HG03469 (cell line): Measurements from ENCODE around the gene SPECC1.
"Not testable (repeated sequence)": the region's sequence is repeated elsewhere in the genome, so short reads cannot be mapped to it uniquely, and the experiment has no call there.

Experiments used
- ATAC-seq: cut with Tn5 transposase; IDR thresholded peaks from one replicate; pipeline ENCODE4 v1.9.1; 2021; ENCODE audit warnings: mild to moderate bottlenecking, moderate library complexity, moderate number of reproducible peaks; ENCODE audit not compliant: unreplicated experiment

Gene SPECC1

GRCh38 chr17:20226814-20227482 is 217.8 kb downstream of the SPECC1 start:
- ATAC-seq = no peak

GRCh38 chr17:20227720-20228370 is 218.7 kb downstream of the SPECC1 start:
- not testable (repeated sequence) for ATAC-seq

- no peak for ATAC-seq
These were observed 219.3 kb downstream of the SPECC1 start for GRCh38 chr17:20228410-20228809.

GRCh38 chr17:20228860-20229259 is 219.7 kb downstream of the SPECC1 start:
- no peak for ATAC-seq

GRCh38 chr17:20230924-20231323 is 221.8 kb downstream of the SPECC1 start:
- ATAC-seq = no peak

GRCh38 chr17:20232611-20233010 is 223.5 kb downstream of the SPECC1 start:
- ATAC-seq = no peak

- ATAC-seq = no peak
These were observed 225.1 kb downstream of the SPECC1 start for GRCh38 chr17:20234276-20234675.

- ATAC-seq = no peak
These were observed 226.6 kb downstream of the SPECC1 start for GRCh38 chr17:20235747-20236146.

GRCh38 chr17:20236578-20237227 is 227.5 kb downstream of the SPECC1 start:
- ATAC-seq = no peak

GRCh38 chr17:20239776-20240175 is 230.6 kb downstream of the SPECC1 start:
- not testable (repeated sequence) for ATAC-seq

GRCh38 chr17:20241855-20242254 is 232.7 kb downstream of the SPECC1 start:
- ATAC-seq = no peak

- no peak for ATAC-seq
These were observed 233.1 kb downstream of the SPECC1 start for GRCh38 chr17:20242271-20242670.

- ATAC-seq = no peak
These were observed 234.4 kb downstream of the SPECC1 start for GRCh38 chr17:20243524-20243923.

- no peak for ATAC-seq
These were observed 235.5 kb downstream of the SPECC1 start for GRCh38 chr17:20244671-20245070.

- ATAC-seq = no peak
These were observed 237.5 kb downstream of the SPECC1 start for GRCh38 chr17:20246692-20247091.

GRCh38 chr17:20253323-20253722 is 244.2 kb downstream of the SPECC1 start:
- ATAC-seq = no peak

- ATAC-seq = no peak
These were observed 245.4 kb downstream of the SPECC1 start for GRCh38 chr17:20254541-20254940.

GRCh38 chr17:20256144-20256543 is 247.0 kb downstream of the SPECC1 start:
- no peak for ATAC-seq

GRCh38 chr17:20257008-20257407 is 247.8 kb downstream of the SPECC1 start:
- no peak for ATAC-seq

GRCh38 chr17:20257798-20258197 is 248.6 kb downstream of the SPECC1 start:
- ATAC-seq = no peak

- no peak for ATAC-seq
These were observed 250.5 kb downstream of the SPECC1 start for GRCh38 chr17:20259668-20260067.

GRCh38 chr17:20260268-20260667 is 251.1 kb downstream of the SPECC1 start:
- ATAC-seq = no peak
